Neural progenitor cell (in vitro differentiated cells): ENCODE data around the gene POLN. TPM values are rescaled to one million over a fixed set of nuclear protein-coding genes. Genes with fewer than 3 reads are reported as not detected.

Experiments used
- DNase-seq: peaks from one replicate; pipeline ENCODE4 v3.0.0-alpha.2; 2016; ENCODE audit warnings: low spot score
- H2AFZ ChIP-seq: fragments of 200-600 bp; sonication (generic); replicated peaks from 2 replicates; pipeline ENCODE4 v1.6.1; 2016; ENCODE audit warnings: antibody characterized with exemption
- H3F3A ChIP-seq: fragments of 200-600 bp; sonication (generic); 2 replicates; pipeline ENCODE4 v1.6.1; 2016; ENCODE audit warnings: antibody characterized with exemption, low read depth
- H3K27ac ChIP-seq: fragments of 200-600 bp; sonication (generic); 2 replicates; pipeline ENCODE4 v1.5.1; 2016; ENCODE audit warnings: mild to moderate bottlenecking
- H3K27me3 ChIP-seq: fragments of 200-600 bp; sonication (generic); 2 replicates; pipeline ENCODE4 v1.6.1; 2016; ENCODE audit warnings: mild to moderate bottlenecking, moderate library complexity
- H3K36me3 ChIP-seq: fragments of 200-600 bp; sonication (generic); 2 replicates; pipeline ENCODE4 v1.5.1; 2016
- H3K4me1 ChIP-seq: fragments of 200-600 bp; sonication (generic); 2 replicates; pipeline ENCODE4 v1.6.1; 2016; ENCODE audit warnings: mixed run types
- H3K4me2 ChIP-seq: fragments of 200-600 bp; sonication (generic); 2 replicates; pipeline ENCODE4 v1.6.1; 2016
- H3K4me3 ChIP-seq: fragments of 200-600 bp; sonication (generic); 2 replicates; pipeline ENCODE4 v1.5.1; 2016
- H3K79me2 ChIP-seq: fragments of 200-600 bp; sonication (generic); 2 replicates; pipeline ENCODE4 v1.6.1; 2016; ENCODE audit warnings: low read depth
- H3K9ac ChIP-seq: fragments of 200-600 bp; sonication (generic); 2 replicates; pipeline ENCODE4 v1.6.1; 2016
- H3K9me3 ChIP-seq: fragments of 200-600 bp; sonication (generic); 2 replicates; pipeline ENCODE4 v1.5.1; 2016; ENCODE audit warnings: low read depth
- H4K20me1 ChIP-seq: fragments of 200-600 bp; sonication (generic); 2 replicates; pipeline ENCODE4 v1.6.1; 2016; ENCODE audit warnings: low read depth
- H3K27ac Mint-ChIP-seq: 3 replicates; pipeline ENCODE4 v1.8.0; 2021; ENCODE audit warnings: mixed read lengths
- H3K27me3 Mint-ChIP-seq: 2 replicates; pipeline ENCODE4 v1.8.0; 2022; ENCODE audit warnings: low read depth, mild to moderate bottlenecking, inconsistent platforms, moderate library complexity, mixed read lengths; ENCODE audit not compliant: insufficient read depth
- H3K36me3 Mint-ChIP-seq: 3 replicates; pipeline ENCODE4 v1.8.0; 2021; ENCODE audit warnings: mixed read lengths
- H3K4me1 Mint-ChIP-seq: 3 replicates; pipeline ENCODE4 v1.8.0; 2021; ENCODE audit warnings: mixed read lengths
- H3K4me3 Mint-ChIP-seq: 3 replicates; pipeline ENCODE4 v1.8.0; 2021; ENCODE audit warnings: mild to moderate bottlenecking, moderate library complexity, mixed read lengths
- H3K9me3 Mint-ChIP-seq: 3 replicates; pipeline ENCODE4 v1.8.0; 2020; ENCODE audit warnings: mixed read lengths
- EZH2 ChIP-seq: fragments of 200-600 bp; sonication (generic); IDR thresholded peaks from 2 replicates; pipeline ENCODE4 v1.6.1; 2017; ENCODE audit warnings: antibody characterized with exemption, mild to moderate bottlenecking, moderate library complexity
- EZH2phosphoT487 ChIP-seq: fragments of 200-600 bp; sonication (generic); IDR thresholded peaks from 2 replicates; pipeline ENCODE4 v1.6.1; 2017; ENCODE audit warnings: antibody characterized with exemption
- total RNA-seq: library from RNA; depleted of rRNA; stranded (reverse); fragments of >200 nt; gene quantifications from 2 replicates; pipeline ENCODE4 v1.2.3, GENCODE V29; 2015; ENCODE audit warnings: low replicate concordance
- TF ChIP-seq, protein P1 (sequence below): fragments of 200-600 bp; sonication (generic); IDR thresholded peaks from 2 replicates; pipeline ENCODE4 v1.5.1; 2017; ENCODE audit warnings: antibody characterized with exemption, mild to moderate bottlenecking

POLN gene
- total RNA-seq, 1 donor from 2014 or later = 1.7 TPM

DNA sequence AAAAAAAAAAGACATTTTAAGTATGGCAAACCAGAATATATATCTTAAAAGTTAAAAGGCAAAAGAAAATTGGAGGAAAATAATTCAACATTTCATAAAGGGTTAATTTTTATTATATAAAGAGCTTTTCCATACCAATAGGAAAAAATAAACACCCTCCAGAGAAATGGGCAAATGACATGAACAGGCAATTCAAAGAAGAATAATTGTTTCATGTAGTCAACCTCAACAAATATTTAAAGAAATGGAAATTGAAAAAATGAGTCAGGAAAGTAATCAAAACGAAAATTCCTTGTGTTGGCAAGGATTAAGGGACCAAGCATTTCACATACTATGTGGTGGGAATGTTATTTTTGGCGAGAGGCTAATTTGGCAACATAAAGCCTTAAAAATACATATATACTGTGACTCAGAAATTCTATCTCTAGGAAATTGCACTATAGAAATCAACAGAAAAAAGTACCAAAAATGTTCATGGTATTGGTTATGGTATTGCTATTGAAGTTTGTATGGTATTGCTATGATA lies 87.6 kb downstream of the POLN start:
- no peak for TF ChIP-seq EZH2phosphoT487
- TF ChIP-seq, protein P1, sequence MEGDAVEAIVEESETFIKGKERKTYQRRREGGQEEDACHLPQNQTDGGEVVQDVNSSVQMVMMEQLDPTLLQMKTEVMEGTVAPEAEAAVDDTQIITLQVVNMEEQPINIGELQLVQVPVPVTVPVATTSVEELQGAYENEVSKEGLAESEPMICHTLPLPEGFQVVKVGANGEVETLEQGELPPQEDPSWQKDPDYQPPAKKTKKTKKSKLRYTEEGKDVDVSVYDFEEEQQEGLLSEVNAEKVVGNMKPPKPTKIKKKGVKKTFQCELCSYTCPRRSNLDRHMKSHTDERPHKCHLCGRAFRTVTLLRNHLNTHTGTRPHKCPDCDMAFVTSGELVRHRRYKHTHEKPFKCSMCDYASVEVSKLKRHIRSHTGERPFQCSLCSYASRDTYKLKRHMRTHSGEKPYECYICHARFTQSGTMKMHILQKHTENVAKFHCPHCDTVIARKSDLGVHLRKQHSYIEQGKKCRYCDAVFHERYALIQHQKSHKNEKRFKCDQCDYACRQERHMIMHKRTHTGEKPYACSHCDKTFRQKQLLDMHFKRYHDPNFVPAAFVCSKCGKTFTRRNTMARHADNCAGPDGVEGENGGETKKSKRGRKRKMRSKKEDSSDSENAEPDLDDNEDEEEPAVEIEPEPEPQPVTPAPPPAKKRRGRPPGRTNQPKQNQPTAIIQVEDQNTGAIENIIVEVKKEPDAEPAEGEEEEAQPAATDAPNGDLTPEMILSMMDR = no peak
- no peak for TF ChIP-seq EZH2
- no peaks in the 10 kb centered on the region for H3K9me3 ChIP-seq
- peaks cover 7% of the 10 kb centered on the region for H3K9me3 Mint-ChIP-seq
- H4K20me1 ChIP-seq = no peaks in the 10 kb centered on the region
- H3K4me3 Mint-ChIP-seq = no peak overlapping the region
- no peak overlapping the region for H2AFZ ChIP-seq
- no peaks in the 10 kb centered on the region for H3K4me1 Mint-ChIP-seq
- H3K27ac ChIP-seq = no peak overlapping the region
- H3K27me3 Mint-ChIP-seq = peaks cover 6% of the 10 kb centered on the region
- peaks cover 2% of the 10 kb centered on the region for H3K36me3 Mint-ChIP-seq
- H3K4me3 ChIP-seq = no peak overlapping the region
- H3K4me2 ChIP-seq = no peak overlapping the region
- no peaks in the 10 kb centered on the region for H3K36me3 ChIP-seq
- DNase-seq = no peak
- H3K27ac Mint-ChIP-seq = no peak overlapping the region
- H3F3A ChIP-seq = no peaks in the 10 kb centered on the region
- no peaks in the 10 kb centered on the region for H3K27me3 ChIP-seq
- no peak overlapping the region for H3K9ac ChIP-seq
- no peaks in the 10 kb centered on the region for H3K79me2 ChIP-seq
- H3K4me1 ChIP-seq = no peaks in the 10 kb centered on the region

DNA sequence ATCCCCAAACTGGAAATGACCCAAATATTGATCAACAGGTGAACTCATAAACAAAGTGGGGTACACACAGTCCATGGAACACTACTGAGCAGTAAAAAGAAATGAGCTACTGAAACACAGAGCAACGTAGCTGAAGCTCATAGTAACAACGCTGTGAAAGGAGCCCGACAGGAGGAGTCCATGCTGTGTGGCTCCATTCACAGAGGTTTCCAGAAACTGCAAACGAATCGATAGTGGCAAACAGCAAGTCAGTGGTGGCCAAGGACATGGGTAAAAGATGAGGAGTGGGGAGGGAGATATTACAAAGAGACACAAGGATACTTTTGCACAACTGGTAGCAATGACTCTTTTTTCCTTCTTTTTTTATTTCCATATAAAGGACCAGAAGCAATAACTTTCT lies 90.4 kb downstream of the POLN start:
- Mint-ChIP-seq H3K4me3 (no peak overlapping the region), H3K27me3 (peaks cover 6% of the 10 kb centered on the region), H3K36me3 (peaks cover 2% of the 10 kb centered on the region), H3K27ac (no peak overlapping the region), H3K9me3 (peaks cover 7% of the 10 kb centered on the region), H3K4me1 (no peaks in the 10 kb centered on the region)
- Histone ChIP-seq H3K36me3 (no peaks in the 10 kb centered on the region), H3K4me3 (no peak overlapping the region), H4K20me1 (no peaks in the 10 kb centered on the region), H3K9me3 (no peaks in the 10 kb centered on the region), H3K9ac (no peak overlapping the region), H2AFZ (peak overlapping the region; percentile 18), H3K4me1 (no peaks in the 10 kb centered on the region), H3K4me2 (no peak overlapping the region), H3K27ac (no peak overlapping the region), H3K27me3 (no peaks in the 10 kb centered on the region), H3F3A (no peaks in the 10 kb centered on the region), H3K79me2 (no peaks in the 10 kb centered on the region)
- no peak for DNase-seq
- TF ChIP-seq EZH2phosphoT487 (no peak), EZH2 (no peak)
- TF ChIP-seq, protein P1 = no peak

DNA sequence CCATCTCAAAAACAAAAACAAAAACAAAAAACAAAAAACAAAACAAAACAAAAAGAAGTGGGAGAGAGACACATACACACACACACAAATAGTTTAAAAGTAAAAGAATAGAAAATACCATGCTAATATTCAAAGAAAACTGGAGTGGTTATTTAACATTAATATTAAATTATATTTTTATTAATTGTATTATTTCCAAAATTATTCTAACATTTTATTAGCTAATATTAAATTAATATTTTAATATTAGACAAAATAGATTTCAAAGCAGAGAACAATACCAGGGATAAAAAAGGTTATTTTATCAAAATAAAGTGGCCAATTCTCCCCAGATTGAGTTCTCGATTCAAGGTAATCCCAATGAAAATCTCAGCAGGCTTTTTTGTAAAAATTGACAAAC lies 91.8 kb downstream of the POLN start:
- Histone ChIP-seq H3K79me2 (no peaks in the 10 kb centered on the region), H3K4me1 (no peaks in the 10 kb centered on the region), H3K36me3 (no peaks in the 10 kb centered on the region), H3K4me2 (no peak overlapping the region), H4K20me1 (no peaks in the 10 kb centered on the region), H3K9ac (no peak overlapping the region), H3K4me3 (no peak overlapping the region), H2AFZ (no peak overlapping the region), H3F3A (no peaks in the 10 kb centered on the region), H3K27me3 (peaks cover 6% of the 10 kb centered on the region), H3K27ac (no peak overlapping the region), H3K9me3 (no peaks in the 10 kb centered on the region)
- Mint-ChIP-seq H3K4me1 (no peaks in the 10 kb centered on the region), H3K4me3 (no peak overlapping the region), H3K27ac (no peak overlapping the region), H3K27me3 (peaks cover 3% of the 10 kb centered on the region), H3K36me3 (peaks cover 2% of the 10 kb centered on the region), H3K9me3 (peaks cover 3% of the 10 kb centered on the region)
- DNase-seq = no peak
- TF ChIP-seq, protein P1 = no peak
- no peak for TF ChIP-seq EZH2
- no peak for TF ChIP-seq EZH2phosphoT487
